PC-3 (cell line): ENCODE data around the gene UGT1A10. TPM values are rescaled to one million over a fixed set of nuclear protein-coding genes. Genes with fewer than 3 reads are reported as not detected.

Experiments used
- ATAC-seq: fragments of 200-7000 bp; cut with Tn5 transposase; 2 replicates; pipeline ENCODE4 v1.9.1; 2020; ENCODE audit warnings: mild to moderate bottlenecking, moderate library complexity
- BruUV-seq: library from RNA; stranded (reverse); fragments of 400-500 nt; replicated peaks from 2 replicates; lab custom pipeline; 2021; lab: Mats Ljungman, UMichigan
- CTCF ChIA-PET: fragments of 300-600 bp; sonication (Branson Sonifier 250); formaldehyde crosslinking; loops from one replicate; lab custom pipeline; 2022; ENCODE audit warnings: antibody characterized with exemption; lab: Charles Lee
- POLR2A ChIA-PET: fragments of 300-600 bp; sonication (Branson Sonifier 250); formaldehyde crosslinking; loops from one replicate; lab custom pipeline; 2022; ENCODE audit warnings: antibody characterized with exemption; ENCODE audit not compliant: unreplicated experiment; lab: Charles Lee
- DNase-seq: peaks from one replicate; pipeline ENCODE4 v3.0.0-alpha.2; 2015
- H2AFZ ChIP-seq: fragments of 300-600 bp; sonication (generic); 2 replicates; pipeline ENCODE4 v1.6.0; 2016; ENCODE audit warnings: antibody characterized with exemption, low read length
- H3F3A ChIP-seq: fragments of 300-600 bp; sonication (generic); one replicate; pipeline ENCODE4 v1.6.0; 2017; ENCODE audit warnings: antibody characterized with exemption, low read length, control low read depth, mild to moderate bottlenecking; ENCODE audit not compliant: unreplicated experiment
- H3K27ac ChIP-seq: fragments of 300-600 bp; sonication (generic); 2 replicates; pipeline ENCODE4 v1.5.1; 2016; ENCODE audit warnings: mild to moderate bottlenecking, low read length
- H3K27me3 ChIP-seq: fragments of 300-600 bp; sonication (generic); 2 replicates; pipeline ENCODE4 v1.6.1; 2016; ENCODE audit warnings: low read length, mixed read lengths
- H3K36me3 ChIP-seq: fragments of 300-600 bp; sonication (generic); 2 replicates; pipeline ENCODE4 v1.6.1; 2016; ENCODE audit warnings: low read depth, mixed run types, low read length, mixed read lengths
- H3K4me1 ChIP-seq: fragments of 300-600 bp; sonication (generic); 2 replicates; pipeline ENCODE4 v1.5.1; 2016; ENCODE audit warnings: low read length; ENCODE audit not compliant: insufficient read depth
- H3K4me2 ChIP-seq: fragments of 300-600 bp; sonication (generic); 2 replicates; pipeline ENCODE4 v1.6.0; 2016; ENCODE audit warnings: low read length
- H3K4me3 ChIP-seq: fragments of 300-600 bp; sonication (generic); 2 replicates; pipeline ENCODE4 v1.5.1; 2016; ENCODE audit warnings: mild to moderate bottlenecking, low read length, mixed read lengths
- H3K79me2 ChIP-seq: fragments of 300-600 bp; sonication (generic); 2 replicates; pipeline ENCODE4 v1.6.1; 2017; ENCODE audit warnings: low read length, mixed read lengths
- H3K9ac ChIP-seq: fragments of 300-600 bp; sonication (generic); 2 replicates; pipeline ENCODE4 v1.6.0; 2016; ENCODE audit warnings: mild to moderate bottlenecking, low read length
- H3K9me2 ChIP-seq: fragments of 300-600 bp; sonication (generic); replicated peaks from 2 replicates; pipeline ENCODE4 v1.6.1; 2016; ENCODE audit warnings: mixed run types, low read length, mixed read lengths
- H3K9me3 ChIP-seq: fragments of 300-600 bp; sonication (generic); 2 replicates; pipeline ENCODE4 v1.6.1; 2016; ENCODE audit warnings: low read length, mixed read lengths
- H4K20me1 ChIP-seq: fragments of 300-600 bp; sonication (generic); 2 replicates; pipeline ENCODE4 v1.6.1; 2016; ENCODE audit warnings: low read length, mixed read lengths
- EZH2 ChIP-seq: fragments of 300-600 bp; sonication (generic); IDR thresholded peaks from one replicate; pipeline ENCODE4 v1.6.1; 2017; ENCODE audit warnings: antibody characterized with exemption, mild to moderate bottlenecking, low read length; ENCODE audit not compliant: unreplicated experiment
- EZH2phosphoT487 ChIP-seq: fragments of 300-600 bp; sonication (generic); IDR thresholded peaks from 2 replicates; pipeline ENCODE4 v1.6.1; 2018; ENCODE audit warnings: mild to moderate bottlenecking, antibody characterized with exemption, low read length, borderline replicate concordance
- intact Hi-C: fragments of 100-400 bp; cut with micrococcal nuclease; formaldehyde crosslinking; loops from 2 replicates; pipeline ENCODE4 v1.9.0; 2023
- total RNA-seq: library from RNA; depleted of rRNA; stranded (reverse); fragments of >200 nt; gene quantifications from 2 replicates; pipeline ENCODE4 v1.2.3, GENCODE V29; 2014
- TF ChIP-seq, protein P1 (sequence below): fragments of 300-600 bp; sonication (generic); conservative IDR thresholded peaks from 2 replicates; pipeline ENCODE4 v1.5.1; 2017; ENCODE audit warnings: antibody characterized with exemption, low read depth, mild to moderate bottlenecking, low read length

Gene UGT1A10
- total RNA-seq, 1 experiment from 2014 or later, result not detected

- H4K20me1 ChIP-seq, result no peaks in the 10 kb centered on the region
- ChIA-PET POLR2A (no interaction called here), CTCF (no interaction called here)
- intact Hi-C loops, result no loop called here
- no peak for TF ChIP-seq EZH2
- TF ChIP-seq EZH2phosphoT487, result no peak
- TF ChIP-seq, protein P1, sequence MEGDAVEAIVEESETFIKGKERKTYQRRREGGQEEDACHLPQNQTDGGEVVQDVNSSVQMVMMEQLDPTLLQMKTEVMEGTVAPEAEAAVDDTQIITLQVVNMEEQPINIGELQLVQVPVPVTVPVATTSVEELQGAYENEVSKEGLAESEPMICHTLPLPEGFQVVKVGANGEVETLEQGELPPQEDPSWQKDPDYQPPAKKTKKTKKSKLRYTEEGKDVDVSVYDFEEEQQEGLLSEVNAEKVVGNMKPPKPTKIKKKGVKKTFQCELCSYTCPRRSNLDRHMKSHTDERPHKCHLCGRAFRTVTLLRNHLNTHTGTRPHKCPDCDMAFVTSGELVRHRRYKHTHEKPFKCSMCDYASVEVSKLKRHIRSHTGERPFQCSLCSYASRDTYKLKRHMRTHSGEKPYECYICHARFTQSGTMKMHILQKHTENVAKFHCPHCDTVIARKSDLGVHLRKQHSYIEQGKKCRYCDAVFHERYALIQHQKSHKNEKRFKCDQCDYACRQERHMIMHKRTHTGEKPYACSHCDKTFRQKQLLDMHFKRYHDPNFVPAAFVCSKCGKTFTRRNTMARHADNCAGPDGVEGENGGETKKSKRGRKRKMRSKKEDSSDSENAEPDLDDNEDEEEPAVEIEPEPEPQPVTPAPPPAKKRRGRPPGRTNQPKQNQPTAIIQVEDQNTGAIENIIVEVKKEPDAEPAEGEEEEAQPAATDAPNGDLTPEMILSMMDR, result no peak
- no peaks in the 10 kb centered on the region for H3F3A ChIP-seq
- H3K4me3 ChIP-seq, result no peak overlapping the region
- H3K36me3 ChIP-seq, result no peaks in the 10 kb centered on the region
- no peak overlapping the region for H3K4me2 ChIP-seq
- no peak overlapping the region for H2AFZ ChIP-seq
- H3K27me3 ChIP-seq, result no peaks in the 10 kb centered on the region
- no peak overlapping the region for H3K9ac ChIP-seq
- H3K27ac ChIP-seq, result no peak overlapping the region
- DNase-seq (no peak), ATAC-seq (no peak)
- no TSS peak for BruUV-seq
- no peaks in the 10 kb centered on the region for H3K79me2 ChIP-seq
- no peaks in the 10 kb centered on the region for H3K9me2 ChIP-seq
- H3K9me3 ChIP-seq, result no peaks in the 10 kb centered on the region
- H3K4me1 ChIP-seq, result no peaks in the 10 kb centered on the region
These were observed 184.5 kb downstream of the UGT1A10 start for GRCh38 chr2:233820774-233821105.

GRCh38 chr2:233821196-233821595 lies 184.9 kb downstream of the UGT1A10 start:
- Histone ChIP-seq H3K9me3 (no peaks in the 10 kb centered on the region), H3K4me2 (no peak overlapping the region), H4K20me1 (no peaks in the 10 kb centered on the region), H2AFZ (no peak overlapping the region), H3K79me2 (no peaks in the 10 kb centered on the region), H3K9ac (no peak overlapping the region), H3F3A (no peaks in the 10 kb centered on the region), H3K27me3 (no peaks in the 10 kb centered on the region), H3K36me3 (no peaks in the 10 kb centered on the region), H3K4me3 (no peak overlapping the region), H3K27ac (no peak overlapping the region), H3K9me2 (no peaks in the 10 kb centered on the region), H3K4me1 (no peaks in the 10 kb centered on the region)
- POLR2A ChIA-PET, result no interaction called here
- no TSS peak for BruUV-seq
- no peak for DNase-seq
- TF ChIP-seq EZH2phosphoT487, result no peak
- TF ChIP-seq, protein P1, result no peak
- TF ChIP-seq EZH2, result no peak
- ATAC-seq, result no peak
- intact Hi-C loops, result no loop called here
- CTCF ChIA-PET, result no interaction called here

- CTCF ChIA-PET, result no interaction called here
- H3K36me3 ChIP-seq, result no peaks in the 10 kb centered on the region
- no peak for ATAC-seq
- H3K79me2 ChIP-seq, result no peaks in the 10 kb centered on the region
- H3F3A ChIP-seq, result no peaks in the 10 kb centered on the region
- no peak overlapping the region for H3K4me3 ChIP-seq
- H3K9me2 ChIP-seq, result no peaks in the 10 kb centered on the region
- no peaks in the 10 kb centered on the region for H3K9me3 ChIP-seq
- BruUV-seq, result no TSS peak
- no peaks in the 10 kb centered on the region for H3K4me1 ChIP-seq
- H2AFZ ChIP-seq, result no peak overlapping the region
- no peak for DNase-seq
- H3K9ac ChIP-seq, result no peak overlapping the region
- H3K27me3 ChIP-seq, result no peaks in the 10 kb centered on the region
- POLR2A ChIA-PET, result no interaction called here
- TF ChIP-seq, protein P1, result no peak
- TF ChIP-seq EZH2phosphoT487 (no peak), EZH2 (no peak)
- no peak overlapping the region for H3K4me2 ChIP-seq
- intact Hi-C loops, result no loop called here
- no peak overlapping the region for H3K27ac ChIP-seq
- no peaks in the 10 kb centered on the region for H4K20me1 ChIP-seq
These were observed 185.5 kb downstream of the UGT1A10 start for GRCh38 chr2:233821709-233822100.
